SK-N-SH (cell line): ENCODE measurements around the gene NFKB1. TPM values are rescaled to one million over a fixed set of nuclear protein-coding genes. Genes with fewer than 3 reads are reported as not detected.

Experiments used
- CTCF ChIA-PET: fragments of 300-600, 350-600 bp; formaldehyde crosslinking; extraction: SDS; loops from one replicate; lab custom pipeline; 2021; lab: Yijun Ruan, JAX
- POLR2A ChIA-PET: fragments of 350-600 bp; sonication (Branson Sonifier 250); formaldehyde crosslinking; extraction: SDS; loops from one replicate; lab custom pipeline; 2020; ENCODE audit warnings: antibody characterized with exemption, inconsistent platforms; lab: Yijun Ruan, JAX
- DNase-seq: peaks from one replicate; pipeline ENCODE4 v3.0.0; 2012
- H2AFZ ChIP-seq: fragments of 200-600 bp; sonication (generic); 2 replicates; pipeline ENCODE4 v1.8.1; 2016; ENCODE audit warnings: antibody characterized with exemption, mild to moderate bottlenecking, low read depth
- H3F3A ChIP-seq: fragments of 200-600 bp; sonication (generic); replicated peaks from 2 replicates; pipeline ENCODE3; 2016; ENCODE audit warnings: antibody characterized with exemption, mild to moderate bottlenecking; ENCODE audit not compliant: insufficient read depth
- H3K27ac ChIP-seq, 2 experiments: fragments of 200-500 bp in 1 of 2; fragments of 200-600 bp in 1 of 2; sonication (Bioruptor generic) in 1 of 2; sonication (generic), shearing (Covaris generic) in 1 of 2; 2 replicates each; pipeline versions ENCODE4 v1.5.1 to v1.6.1; 2014 to 2016; ENCODE audit warnings: low read depth in 2 of 2, inconsistent platforms in 1 of 2, low read length in 1 of 2, mild to moderate bottlenecking in 1 of 2, mixed read lengths in 1 of 2
- H3K27me3 ChIP-seq: fragments of 200-600 bp; sonication (generic), shearing (Covaris generic); 2 replicates; pipeline ENCODE4 v1.6.1; 2016; ENCODE audit warnings: mixed run types; ENCODE audit not compliant: insufficient read depth
- H3K36me3 ChIP-seq, 2 experiments: fragments of 200-500 bp in 1 of 2; fragments of 200-600 bp in 1 of 2; sonication (Bioruptor generic) in 1 of 2; sonication (generic) in 1 of 2; replicated peaks in 1 of 2; 2 replicates each; pipeline versions ENCODE3 to v1.5.1; 2014 to 2016; ENCODE audit warnings: low read length in 1 of 2, mild to moderate bottlenecking in 1 of 2; ENCODE audit not compliant: insufficient read depth in 2 of 2, control insufficient read depth in 1 of 2
- H3K4me1 ChIP-seq, 2 experiments: fragments of 200-500 bp in 1 of 2; fragments of 200-600 bp in 1 of 2; sonication (Bioruptor generic) in 1 of 2; sonication (generic), shearing (Covaris generic) in 1 of 2; 2 replicates each; pipeline versions ENCODE4 v1.5.1 to v1.6.1; 2014 to 2016; ENCODE audit warnings: low read depth in 1 of 2, low read length in 1 of 2, mixed run types in 1 of 2; ENCODE audit not compliant: insufficient read depth in 2 of 2, control insufficient read depth in 1 of 2
- H3K4me2 ChIP-seq: fragments of 200-600 bp; sonication (generic), shearing (Covaris generic); 2 replicates; pipeline ENCODE4 v1.6.1; 2017; ENCODE audit warnings: mixed run types
- H3K4me3 ChIP-seq, 2 experiments: fragments of 200-500 bp in 1 of 2; fragments of 200-600 bp in 1 of 2; sonication (Bioruptor generic) in 1 of 2; sonication (generic), shearing (Covaris generic) in 1 of 2; 2 replicates each; pipeline versions ENCODE4 v1.5.1 to v1.8.1; 2014 to 2016; ENCODE audit warnings: low read depth in 2 of 2, inconsistent platforms in 1 of 2, low read length in 1 of 2, mild to moderate bottlenecking in 1 of 2, mixed read lengths in 1 of 2, moderate library complexity in 1 of 2
- H3K79me2 ChIP-seq: fragments of 200-600 bp; sonication (generic); 2 replicates; pipeline ENCODE4 v1.8.1; 2017; ENCODE audit warnings: mild to moderate bottlenecking; ENCODE audit not compliant: insufficient read depth
- H3K9ac ChIP-seq: fragments of 200-600 bp; sonication (generic); 2 replicates; pipeline ENCODE4 v1.6.1; 2017; ENCODE audit warnings: mixed run types
- H3K9me2 ChIP-seq: fragments of 200-600 bp; sonication (generic); 2 replicates; pipeline ENCODE4 v1.6.1; 2017; ENCODE audit warnings: mixed run types
- H3K9me3 ChIP-seq: fragments of 200-600 bp; sonication (generic); 2 replicates; pipeline ENCODE4 v1.6.1; 2017; ENCODE audit warnings: mixed run types, mild to moderate bottlenecking, moderate library complexity
- H4K20me1 ChIP-seq: fragments of 200-600 bp; sonication (generic); 2 replicates; pipeline ENCODE4 v1.6.1; 2017; ENCODE audit warnings: mild to moderate bottlenecking, mixed run types; ENCODE audit not compliant: insufficient read depth
- EP300 ChIP-seq, 2 experiments: IDR thresholded peaks; 2 replicates each; pipeline versions ENCODE4 v1.4.0 to v1.6.1; 2012; ENCODE audit warnings: borderline replicate concordance in 1 of 2, low read depth in 1 of 2, low read length in 1 of 2
- EZH2phosphoT487 ChIP-seq: fragments of 200-600 bp; sonication (generic); IDR thresholded peaks from 2 replicates; pipeline ENCODE4 v1.6.1; 2017; ENCODE audit warnings: low read depth, mixed run types, mild to moderate bottlenecking, antibody characterized with exemption, moderate library complexity, borderline replicate concordance
- FOXJ3 ChIP-seq: sonication (generic); formaldehyde crosslinking; IDR thresholded peaks from 2 replicates; pipeline ENCODE4 v1.5.1; 2020; ENCODE audit warnings: mild to moderate bottlenecking, missing genetic modification reagents
- FOXM1 ChIP-seq: IDR thresholded peaks from 2 replicates; pipeline ENCODE4 v1.4.0; 2012; ENCODE audit warnings: low read depth, mild to moderate bottlenecking
- GABPA ChIP-seq: IDR thresholded peaks from 2 replicates; pipeline ENCODE4 v1.4.0; 2012; ENCODE audit warnings: low read depth, mild to moderate bottlenecking
- JUND ChIP-seq: IDR thresholded peaks from 2 replicates; pipeline ENCODE4 v1.4.0; 2012
- NRF1 ChIP-seq: IDR thresholded peaks from 2 replicates; pipeline ENCODE4 v1.6.1; 2012; ENCODE audit warnings: low read depth, mild to moderate bottlenecking, low read length
- RAD21 ChIP-seq: IDR thresholded peaks from 2 replicates; pipeline ENCODE4 v1.6.1; 2012; ENCODE audit warnings: mild to moderate bottlenecking, low read length
- RXRA ChIP-seq: IDR thresholded peaks from 2 replicates; pipeline ENCODE4 v1.4.0; 2012; ENCODE audit warnings: low read depth, mild to moderate bottlenecking, borderline replicate concordance
- SIN3A ChIP-seq: IDR thresholded peaks from 2 replicates; pipeline ENCODE4 v1.6.1; 2012; ENCODE audit warnings: low read depth, mild to moderate bottlenecking, low read length, moderate library complexity, borderline replicate concordance
- TCF12 ChIP-seq: IDR thresholded peaks from 2 replicates; pipeline ENCODE4 v1.4.0; 2012
- YY1 ChIP-seq: IDR thresholded peaks from 2 replicates; pipeline ENCODE4 v1.4.0; 2012; ENCODE audit warnings: low read depth, mild to moderate bottlenecking
- WGBS: methylation state at CpG from one replicate; pipeline ENCODE4 v1.1.6; 2017; ENCODE audit warnings: low lambda C conversion rate; 5-methylcytosine and 5-hydroxymethylcytosine counted together
- polyA plus RNA-seq, 3 experiments: library from polyadenylated mRNA; depleted of rRNA; stranded (reverse); fragments of >200 nt; gene quantifications; 2 replicates each; pipeline ENCODE4 v1.2.3, GENCODE V29; 2012
- TF ChIP-seq, protein P1 (sequence below): IDR thresholded peaks from 2 replicates; pipeline ENCODE4 v1.4.0; 2012; ENCODE audit warnings: low read depth, borderline replicate concordance
- TF ChIP-seq, protein P2 (sequence below): fragments of 150-350 bp; IDR thresholded peaks from 2 replicates; pipeline ENCODE4 v1.6.1; 2016; ENCODE audit warnings: mild to moderate bottlenecking, low read depth, low read length
- TF ChIP-seq, protein P3 (sequence below): fragments of 150-350 bp; IDR thresholded peaks from 2 replicates; pipeline ENCODE4 v1.6.1; 2017; ENCODE audit warnings: antibody characterized with exemption, low read length, low read depth, borderline replicate concordance

The NFKB1 gene
- polyA plus RNA-seq, 1 of the 3 experiments (the other 2 are of a cell fraction): 14.1 TPM

DNA sequence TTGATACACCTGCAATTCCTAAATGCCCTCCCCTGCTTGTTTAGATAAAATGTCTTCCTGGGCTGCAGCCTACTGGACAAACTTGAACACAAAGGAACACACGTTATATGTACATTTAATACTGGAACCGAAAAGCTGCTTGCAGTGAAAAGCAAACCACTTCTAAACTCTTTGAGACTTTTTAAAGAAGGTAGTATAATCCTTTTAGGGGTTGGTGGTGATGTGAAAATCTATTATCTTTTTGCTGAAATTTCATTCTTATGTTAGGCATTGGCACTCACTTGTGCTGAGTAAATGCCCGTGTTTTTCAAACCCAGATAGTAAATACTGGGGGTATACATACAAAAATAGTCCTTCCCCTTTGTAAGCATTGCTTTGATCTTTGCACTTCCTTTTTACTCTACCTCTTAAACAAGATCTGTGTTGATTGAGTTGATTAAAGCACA lies 2.2 kb downstream of the NFKB1 start:
- Histone ChIP-seq H4K20me1 (no peaks in the 10 kb centered on the region; the same call in 1 of the 2 replicates), H3K4me3 (peak overlapping the region; percentile 14 to 89; a peak in 3 of 4 replicates), H3K9ac (no peak overlapping the region; the same call in 1 of the 2 replicates), H3K36me3 (no peaks in the 10 kb centered on the region), H3K9me2 (no peaks in the 10 kb centered on the region), H3K4me1 (peaks cover 0 to 8% of the 10 kb centered on the region in 2 experiments; a peak in 2 of 4 replicates), H3F3A (peaks cover 7% of the 10 kb centered on the region), H3K9me3 (no peaks in the 10 kb centered on the region), H3K27me3 (no peaks in the 10 kb centered on the region), H3K79me2 (peaks cover 65% of the 10 kb centered on the region), H2AFZ (no peak overlapping the region), H3K4me2 (peak overlapping the region; percentile 86), H3K27ac (no peak overlapping the region; a peak in 1 of 4 replicates)
- 37% methylated on average over 3 of the region's 3 CpGs for WGBS
- TF ChIP-seq EZH2phosphoT487 (no peak), JUND (no peak), RXRA (no peak), GABPA (no peak), EP300 (IDR thresholded peaks at IDR 0.05; ENCODE audit: borderline replicate concordance in 1 of 2, low read depth in 1 of 2, low read length in 1 of 2) (no peak), YY1 (no peak), NRF1 (no peak), FOXJ3 (CRISPR knock-in tag) (no peak), RAD21 (no peak), SIN3A (no peak), TCF12 (no peak), FOXM1 (no peak)
- TF ChIP-seq, protein P1, sequence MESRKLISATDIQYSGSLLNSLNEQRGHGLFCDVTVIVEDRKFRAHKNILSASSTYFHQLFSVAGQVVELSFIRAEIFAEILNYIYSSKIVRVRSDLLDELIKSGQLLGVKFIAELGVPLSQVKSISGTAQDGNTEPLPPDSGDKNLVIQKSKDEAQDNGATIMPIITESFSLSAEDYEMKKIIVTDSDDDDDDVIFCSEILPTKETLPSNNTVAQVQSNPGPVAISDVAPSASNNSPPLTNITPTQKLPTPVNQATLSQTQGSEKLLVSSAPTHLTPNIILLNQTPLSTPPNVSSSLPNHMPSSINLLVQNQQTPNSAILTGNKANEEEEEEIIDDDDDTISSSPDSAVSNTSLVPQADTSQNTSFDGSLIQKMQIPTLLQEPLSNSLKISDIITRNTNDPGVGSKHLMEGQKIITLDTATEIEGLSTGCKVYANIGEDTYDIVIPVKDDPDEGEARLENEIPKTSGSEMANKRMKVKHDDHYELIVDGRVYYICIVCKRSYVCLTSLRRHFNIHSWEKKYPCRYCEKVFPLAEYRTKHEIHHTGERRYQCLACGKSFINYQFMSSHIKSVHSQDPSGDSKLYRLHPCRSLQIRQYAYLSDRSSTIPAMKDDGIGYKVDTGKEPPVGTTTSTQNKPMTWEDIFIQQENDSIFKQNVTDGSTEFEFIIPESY: no peak
- TF ChIP-seq, protein P2, sequence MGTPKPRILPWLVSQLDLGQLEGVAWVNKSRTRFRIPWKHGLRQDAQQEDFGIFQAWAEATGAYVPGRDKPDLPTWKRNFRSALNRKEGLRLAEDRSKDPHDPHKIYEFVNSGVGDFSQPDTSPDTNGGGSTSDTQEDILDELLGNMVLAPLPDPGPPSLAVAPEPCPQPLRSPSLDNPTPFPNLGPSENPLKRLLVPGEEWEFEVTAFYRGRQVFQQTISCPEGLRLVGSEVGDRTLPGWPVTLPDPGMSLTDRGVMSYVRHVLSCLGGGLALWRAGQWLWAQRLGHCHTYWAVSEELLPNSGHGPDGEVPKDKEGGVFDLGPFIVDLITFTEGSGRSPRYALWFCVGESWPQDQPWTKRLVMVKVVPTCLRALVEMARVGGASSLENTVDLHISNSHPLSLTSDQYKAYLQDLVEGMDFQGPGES: no peak
- TF ChIP-seq, protein P3, sequence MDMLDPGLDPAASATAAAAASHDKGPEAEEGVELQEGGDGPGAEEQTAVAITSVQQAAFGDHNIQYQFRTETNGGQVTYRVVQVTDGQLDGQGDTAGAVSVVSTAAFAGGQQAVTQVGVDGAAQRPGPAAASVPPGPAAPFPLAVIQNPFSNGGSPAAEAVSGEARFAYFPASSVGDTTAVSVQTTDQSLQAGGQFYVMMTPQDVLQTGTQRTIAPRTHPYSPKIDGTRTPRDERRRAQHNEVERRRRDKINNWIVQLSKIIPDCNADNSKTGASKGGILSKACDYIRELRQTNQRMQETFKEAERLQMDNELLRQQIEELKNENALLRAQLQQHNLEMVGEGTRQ: no peak
- ChIA-PET POLR2A (no interaction called here), CTCF (no interaction called here)
- DNase-seq: peak; percentile 14
